Measurements from ENCODE around the gene EIF3F. TPM values are rescaled to one million over a fixed set of nuclear protein-coding genes. Genes with fewer than 3 reads are reported as not detected.
A peak's percentile ranks its signal among the peaks of the same experiment; 100 is the strongest.

Gene EIF3F
- total and polyA plus RNA-seq, 2 of the 13 experiments (the other 11 are each of a cell fraction or from before 2014, with no cell fraction given): 109 to 191 TPM

DNA sequence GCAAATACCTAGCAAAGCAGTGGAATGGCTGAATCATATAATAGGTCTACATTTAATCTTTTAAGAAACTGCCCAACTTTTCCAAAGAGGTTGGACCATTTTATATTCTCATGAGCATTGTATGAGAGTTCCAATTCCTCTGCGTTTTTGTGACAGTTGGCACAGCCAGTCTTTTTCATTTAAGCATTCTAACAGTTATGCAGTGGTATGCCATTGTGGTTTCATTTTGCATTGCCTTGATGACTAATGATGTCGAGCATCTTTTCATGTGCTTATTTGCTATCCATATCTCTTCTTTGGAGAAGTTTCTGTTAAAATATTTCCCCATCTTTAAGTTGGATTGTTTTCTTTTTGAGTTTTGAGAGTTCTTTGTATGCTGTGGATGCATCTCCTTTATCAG, 38.7 kb downstream of the EIF3F start (continued):
- TF ChIP-seq, protein P1, sequence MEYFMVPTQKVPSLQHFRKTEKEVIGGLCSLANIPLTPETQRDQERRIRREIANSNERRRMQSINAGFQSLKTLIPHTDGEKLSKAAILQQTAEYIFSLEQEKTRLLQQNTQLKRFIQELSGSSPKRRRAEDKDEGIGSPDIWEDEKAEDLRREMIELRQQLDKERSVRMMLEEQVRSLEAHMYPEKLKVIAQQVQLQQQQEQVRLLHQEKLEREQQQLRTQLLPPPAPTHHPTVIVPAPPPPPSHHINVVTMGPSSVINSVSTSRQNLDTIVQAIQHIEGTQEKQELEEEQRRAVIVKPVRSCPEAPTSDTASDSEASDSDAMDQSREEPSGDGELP (IDR thresholded peaks at IDR 0.05; ENCODE audit: borderline replicate concordance, low read depth): no peak
- TF ChIP-seq ZFP62 (CRISPR knock-in tag; IDR thresholded peaks at IDR 0.05) (no peak), NR2F1 (CRISPR knock-in tag; IDR thresholded peaks at IDR 0.05) (no peak), ZNF564 (CRISPR knock-in tag; IDR thresholded peaks at IDR 0.05) (no peak), POLR2AphosphoS5 (IDR thresholded peaks at IDR 0.05; ENCODE audit: low read depth, low read length) (no peak), CREM (IDR thresholded peaks at IDR 0.05) (no peak), CREM (CRISPR knock-in tag; IDR thresholded peaks at IDR 0.05) (no peak), RFX5 (IDR thresholded peaks at IDR 0.05; ENCODE audit: low read depth, low read length) (no peak), ZNF660 (CRISPR knock-in tag; IDR thresholded peaks at IDR 0.05; ENCODE audit: borderline replicate concordance, low read depth) (no peak), MNT (IDR thresholded peaks at IDR 0.05) (no peak), SMAD3 (CRISPR knock-in tag; IDR thresholded peaks at IDR 0.05) (no peak), ZNF720 (CRISPR knock-in tag; IDR thresholded peaks at IDR 0.05) (no peak)

GRCh38 chr11:8026982-8027381, 39.8 kb downstream of the EIF3F start:
- DNase-seq (ENCODE audit: low spot score) (no peak), ATAC-seq (no peak), FAIRE-seq (no peak)
- Histone ChIP-seq H3K4me3 (replicated peaks in 1 of 3; ENCODE audit: insufficient read depth in 1 of 3, low read depth in 2 of 3, low read length in 3 of 3) (no peak overlapping the region), H3K4me2 (ENCODE audit: low read depth, low read length) (no peak overlapping the region), H3K9ac (ENCODE audit: insufficient read depth, low read depth, low read length) (no peak overlapping the region), H3K79me2 (ENCODE audit: insufficient read depth, low read length) (no peaks in the 10 kb centered on the region), H4K20me1 (ENCODE audit: insufficient read depth, low read length) (no peaks in the 10 kb centered on the region), H3K9me3 (ENCODE audit: low read length) (no peaks in the 10 kb centered on the region), H3K4me1 (ENCODE audit: insufficient read depth, low read length) (peaks cover 7% of the 10 kb centered on the region), H3K36me3 (replicated peaks in 1 of 2; ENCODE audit: control insufficient read depth in 1 of 2, insufficient read depth in 2 of 2, low read length in 2 of 2) (no peaks in the 10 kb centered on the region), H3K27ac (ENCODE audit: extremely low read length, insufficient read depth, low read length) (no peak overlapping the region), H2AFZ (ENCODE audit: low read length) (no peak overlapping the region), H3K27me3 (ENCODE audit: control insufficient read depth in 1 of 2, insufficient read depth in 2 of 2, low read length in 2 of 2) (peaks cover 0 to 25% of the 10 kb centered on the region in 2 experiments; a peak in 4 of 5 replicates)
- ChIA-PET CTCF (ENCODE audit: low intra/inter-chr PET ratio, low total read pairs) (no interaction called here), POLR2A (no interaction called here)
- peak; percentile 62; the same call in 1 of the 2 replicates for TF ChIP-seq CEBPB (IDR thresholded peaks at IDR 0.05; ENCODE audit: borderline replicate concordance, low read depth, low read length)
- no peak for TF ChIP-seq ZNF776 (CRISPR knock-in tag; IDR thresholded peaks at IDR 0.05)
- no peak for TF ChIP-seq KAT8 (CRISPR knock-in tag; IDR thresholded peaks at IDR 0.05)
- no peak for TF ChIP-seq KLF13 (CRISPR knock-in tag; IDR thresholded peaks at IDR 0.05)
- in situ Hi-C loops (cut with HindIII; ENCODE audit: extremely low pct_ligation_motif_present, low pct_unique_long_range_greater_than_20kb): no loop called here
- BruUV-seq (replicated peaks): no TSS peak
- intact Hi-C loops (cut with micrococcal nuclease; ENCODE audit: unreplicated experiment): no loop called here
- 62% methylated on average over 3 of the region's 3 CpGs for WGBS (ENCODE audit: low lambda C conversion rate)

Data from HepG2 (cell line).